Measurements from ENCODE around the gene ANKMY1. TPM values are rescaled to one million over a fixed set of nuclear protein-coding genes. Genes with fewer than 3 reads are reported as not detected.

Gene ANKMY1
- polyA plus RNA-seq, 2 of the 4 experiments (the other 2 are of a cell fraction) = 10.6 to 16.5 TPM

- no peak for FAIRE-seq
- CTCF ChIA-PET = interaction anchor here (0.9 to 3.8 kb wide), 8 partner anchors 9 to 23 kb away, joined by 4 to 76 read pairs (median 11); partner anchors contain the start of gene CAPN10
- no peaks in the 10 kb centered on the region for H3K9me3 ChIP-seq
- WGBS (ENCODE audit: missing lambda C conversion rate) = 2% methylated on average over 13 of the region's 106 CpGs
- DNase-seq (ENCODE audit: low read depth in 1 of 2, low spot score in 1 of 2) = peak in 1 of 2 experiments; percentile 57
- H3K4me2 ChIP-seq = peak within 1 kb of the TSS; percentile 91
- H3K4me1 ChIP-seq = peaks cover 42% of the 10 kb centered on the region
- TF ChIP-seq BHLHE40 (IDR thresholded peaks at IDR 0.05; ENCODE audit: low read depth, low read length) (no peak), FOSL2 (IDR thresholded peaks at IDR 0.05) (no peak), FOSL2 (CRISPR knock-in tag; IDR thresholded peaks at IDR 0.05) (no peak), PHF8 (IDR thresholded peaks at IDR 0.05; ENCODE audit: borderline replicate concordance, low read depth) (peak; percentile 34; the same call in 1 of the 2 replicates), MAX (IDR thresholded peaks at IDR 0.05) (peak; percentile 81), CEBPB (IDR thresholded peaks at IDR 0.05) (no peak), RNF2 (IDR thresholded peaks at IDR 0.05; ENCODE audit: borderline replicate concordance, low read depth) (0 out of 2 replicates have a peak, but pooled peaks have one; percentile 70), CTCF (IDR thresholded peaks at IDR 0.05) (peak; percentile 42), E2F6 (IDR thresholded peaks at IDR 0.05; ENCODE audit: borderline replicate concordance, low read depth) (no peak), POLR2A (IDR thresholded peaks at IDR 0.05; ENCODE audit: low read length) (0 out of 2 replicates have a peak, but pooled peaks have one; percentile 18)
- H3K4me3 ChIP-seq = peak within 1 kb of the TSS; percentile 76
- H3K27ac ChIP-seq = peak within 1 kb of the TSS; percentile 96 to 98
- POLR2A ChIA-PET = interaction anchor here (1.5 to 2.1 kb wide), 2 partner anchors 12 to 18 kb away, joined by 9 to 12 read pairs; partner anchors contain the start of gene CAPN10
- ATAC-seq = peak; percentile 16 to 40
These were observed 10.3 kb upstream of the ANKMY1 start, which contains the start of gene RNPEPL1 for GRCh38 chr2:240567872-240568677. Gene RNPEPL1 (plus strand): TSS chr2:240568484. CDS start chr2:240568587, 103 bp downstream.

- CTCF ChIA-PET = interaction anchor here (0.6 to 3.8 kb wide), 13 partner anchors 10 to 1259 kb away, joined by 3 to 76 read pairs (median 4); partner anchors contain the start of genes ANKMY1 and CAPN10
These were observed 9.5 kb upstream of the ANKMY1 start for GRCh38 chr2:240567137-240567871.

More at GRCh38 chr2:240567137-240567871, 9.5 kb upstream of the ANKMY1 start:
- FAIRE-seq (no peak), DNase-seq (ENCODE audit: low read depth in 1 of 2, low spot score in 1 of 2) (no peak), ATAC-seq (peak; percentile 1 to 2; a peak in 4 of 6 replicates)
- WGBS (ENCODE audit: missing lambda C conversion rate) = 54% methylated on average over 19 of the region's 26 CpGs
- no peak for TF ChIP-seq RCOR1 (IDR thresholded peaks at IDR 0.05; ENCODE audit: low read depth, low read length)
- no peak for TF ChIP-seq RARB (CRISPR knock-in tag; IDR thresholded peaks at IDR 0.05)
- TF ChIP-seq E2F6 (IDR thresholded peaks at IDR 0.05; ENCODE audit: borderline replicate concordance, low read depth) = peak; percentile 52; the same call in 1 of the 2 replicates
- no peak for TF ChIP-seq BHLHE40 (IDR thresholded peaks at IDR 0.05; ENCODE audit: low read depth, low read length)
- no peak for TF ChIP-seq CBX2 (IDR thresholded peaks at IDR 0.05; ENCODE audit: borderline replicate concordance, low read depth)
- Histone ChIP-seq H3K27ac (peak overlapping the region; percentile 96 to 98), H3K4me3 (peak overlapping the region; percentile 76), H3K4me2 (peak overlapping the region; percentile 91), H3K4me1 (peaks cover 46% of the 10 kb centered on the region), H3K9me3 (no peaks in the 10 kb centered on the region)
- POLR2A ChIA-PET = interaction anchor here (1.0 to 3.2 kb wide), 4 partner anchors 13 to 197 kb away, joined by 3 to 24 read pairs (median 12); partner anchors contain the start of gene CAPN10
